ENCODE results near the gene NIT2.
"Not testable (repeated sequence)": the region's sequence is repeated elsewhere in the genome, so short reads cannot be mapped to it uniquely, and the experiment has no call there.

NIT2 gene

GRCh38 chr3:100338911-100339310 is 4.4 kb downstream of the NIT2 start:
- no peak for DNase-seq (ENCODE audit: low read depth)

GRCh38 chr3:100339786-100340185 is 5.2 kb downstream of the NIT2 start:
- DNase-seq (ENCODE audit: low read depth): no peak

GRCh38 chr3:100340527-100340926 is 6.0 kb downstream of the NIT2 start:
- DNase-seq (ENCODE audit: low read depth): no peak

GRCh38 chr3:100348727-100349126 is 14.2 kb downstream of the NIT2 start:
- DNase-seq (ENCODE audit: low read depth): no peak

GRCh38 chr3:100351770-100352169 is 17.2 kb downstream of the NIT2 start:
- not testable (repeated sequence) for DNase-seq (ENCODE audit: low read depth)

- DNase-seq (ENCODE audit: low read depth): peak; percentile 95
Measured at GRCh38 chr3:100352296-100353231, 18.0 kb downstream of the NIT2 start.

- peak; percentile 73 for DNase-seq (ENCODE audit: low read depth)
Measured at GRCh38 chr3:100354850-100355249, 20.3 kb downstream of the NIT2 start.

- peak; percentile 21 for DNase-seq (ENCODE audit: low read depth)
Measured at GRCh38 chr3:100358413-100358812, 23.9 kb downstream of the NIT2 start.

GRCh38 chr3:100359035-100359434 is 24.5 kb downstream of the NIT2 start:
- no peak for DNase-seq (ENCODE audit: low read depth)

- DNase-seq (ENCODE audit: low read depth): no peak
Measured at GRCh38 chr3:100360757-100361496, 26.4 kb downstream of the NIT2 start.

GRCh38 chr3:100361897-100362296 is 27.3 kb downstream of the NIT2 start:
- no peak for DNase-seq (ENCODE audit: low read depth)

- no peak for DNase-seq (ENCODE audit: low read depth)
Measured at GRCh38 chr3:100364421-100364820, 29.9 kb downstream of the NIT2 start.

GRCh38 chr3:100366424-100366823 is 31.9 kb downstream of the NIT2 start:
- DNase-seq (ENCODE audit: low read depth): no peak

GRCh38 chr3:100368441-100368840 is 33.9 kb downstream of the NIT2 start:
- DNase-seq (ENCODE audit: low read depth): peak; percentile 34

GRCh38 chr3:100370756-100371155 is 36.2 kb downstream of the NIT2 start:
- no peak for DNase-seq (ENCODE audit: low read depth)

GRCh38 chr3:100374521-100374920 is 40.0 kb downstream of the NIT2 start:
- DNase-seq (ENCODE audit: low read depth): no peak

GRCh38 chr3:100376301-100376700 is 41.7 kb downstream of the NIT2 start:
- no peak for DNase-seq (ENCODE audit: low read depth)

- DNase-seq (ENCODE audit: low read depth): peak; percentile 73
Measured at GRCh38 chr3:100384733-100385525, 50.4 kb downstream of the NIT2 start.

GRCh38 chr3:100386437-100387074 is 52.0 kb downstream of the NIT2 start:
- peak; percentile 63 for DNase-seq (ENCODE audit: low read depth)

- no peak for DNase-seq (ENCODE audit: low read depth)
Measured at GRCh38 chr3:100389025-100389424, 54.5 kb downstream of the NIT2 start.

GRCh38 chr3:100395679-100396431 is 61.3 kb downstream of the NIT2 start:
- no peak for DNase-seq (ENCODE audit: low read depth)

Data from iris pigment epithelial cell (primary cell).